Measurements from ENCODE around the gene PPFIBP2.

PPFIBP2 gene

DNA sequence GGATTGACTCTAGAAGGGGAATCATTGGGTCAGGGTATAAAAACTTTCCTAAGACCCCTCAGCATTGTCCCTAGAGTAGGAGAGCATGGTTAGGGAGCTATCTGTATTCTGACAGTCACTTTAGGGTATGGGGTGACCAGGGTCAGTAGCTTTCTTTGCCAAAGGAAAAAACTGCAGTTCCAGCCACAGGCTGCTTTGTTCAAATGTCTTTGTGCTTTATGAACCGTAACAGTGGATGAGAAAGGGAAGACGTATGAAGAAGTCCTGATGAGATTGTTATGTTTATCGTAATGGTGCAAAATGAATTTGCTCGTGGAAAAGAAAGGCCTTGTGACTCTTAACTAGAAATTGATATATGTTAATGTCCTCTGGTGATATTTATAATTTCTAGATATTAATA, 129.5 kb downstream of the PPFIBP2 start:
- TF ChIP-seq, protein P1, sequence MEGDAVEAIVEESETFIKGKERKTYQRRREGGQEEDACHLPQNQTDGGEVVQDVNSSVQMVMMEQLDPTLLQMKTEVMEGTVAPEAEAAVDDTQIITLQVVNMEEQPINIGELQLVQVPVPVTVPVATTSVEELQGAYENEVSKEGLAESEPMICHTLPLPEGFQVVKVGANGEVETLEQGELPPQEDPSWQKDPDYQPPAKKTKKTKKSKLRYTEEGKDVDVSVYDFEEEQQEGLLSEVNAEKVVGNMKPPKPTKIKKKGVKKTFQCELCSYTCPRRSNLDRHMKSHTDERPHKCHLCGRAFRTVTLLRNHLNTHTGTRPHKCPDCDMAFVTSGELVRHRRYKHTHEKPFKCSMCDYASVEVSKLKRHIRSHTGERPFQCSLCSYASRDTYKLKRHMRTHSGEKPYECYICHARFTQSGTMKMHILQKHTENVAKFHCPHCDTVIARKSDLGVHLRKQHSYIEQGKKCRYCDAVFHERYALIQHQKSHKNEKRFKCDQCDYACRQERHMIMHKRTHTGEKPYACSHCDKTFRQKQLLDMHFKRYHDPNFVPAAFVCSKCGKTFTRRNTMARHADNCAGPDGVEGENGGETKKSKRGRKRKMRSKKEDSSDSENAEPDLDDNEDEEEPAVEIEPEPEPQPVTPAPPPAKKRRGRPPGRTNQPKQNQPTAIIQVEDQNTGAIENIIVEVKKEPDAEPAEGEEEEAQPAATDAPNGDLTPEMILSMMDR (conservative IDR thresholded peaks at IDR 0.05; ENCODE audit: low read depth, low read length), result no peak
- no peak for DNase-seq (ENCODE audit: low read depth)
- H3K4me3 ChIP-seq (ENCODE audit: low read length), result no peak overlapping the region

DNA sequence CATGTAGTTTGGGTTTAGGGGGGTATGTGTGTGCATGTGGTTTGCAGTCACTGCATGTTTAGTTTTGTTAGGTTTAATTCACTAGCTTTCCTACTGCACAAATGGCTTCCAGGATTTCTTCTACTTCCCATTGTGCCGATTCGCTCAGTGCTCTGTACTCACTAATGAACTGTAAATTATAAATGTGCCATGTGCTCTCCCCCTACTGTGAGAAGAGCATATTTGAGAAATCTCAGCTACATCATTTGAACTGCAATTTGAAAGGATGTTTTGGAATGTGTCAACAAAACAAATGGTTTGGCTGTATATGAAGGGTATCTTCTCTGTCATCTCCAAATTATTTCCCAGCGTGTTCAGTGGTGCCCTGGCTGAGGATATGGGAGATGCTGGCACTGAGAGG, 131.4 kb downstream of the PPFIBP2 start:
- H3K4me3 ChIP-seq (ENCODE audit: low read length), result no peak overlapping the region
- TF ChIP-seq, protein P1 (conservative IDR thresholded peaks at IDR 0.05; ENCODE audit: low read depth, low read length), result no peak
- no peak for DNase-seq (ENCODE audit: low read depth)

DNA sequence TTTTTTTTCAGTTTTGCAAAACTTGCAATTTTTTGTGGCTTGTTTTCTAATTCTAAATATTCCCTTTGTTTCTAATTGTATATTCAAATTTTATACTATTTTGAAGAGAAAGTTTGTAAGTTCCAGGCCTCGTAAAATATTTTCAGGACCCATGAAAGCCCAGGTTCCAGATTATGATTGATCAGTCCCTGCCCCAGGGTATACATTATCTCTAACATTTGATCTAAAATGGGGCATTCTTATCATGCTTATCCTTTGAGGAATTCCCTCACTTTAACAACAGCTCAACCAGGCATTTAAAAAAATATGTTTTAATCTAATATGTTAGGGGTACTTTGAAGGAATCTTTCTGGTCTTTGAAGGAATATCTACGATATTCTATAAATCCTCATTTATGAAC, 133.1 kb downstream of the PPFIBP2 start:
- no peak for DNase-seq (ENCODE audit: low read depth)
- TF ChIP-seq, protein P1 (conservative IDR thresholded peaks at IDR 0.05; ENCODE audit: low read depth, low read length), result no peak
- no peak overlapping the region for H3K4me3 ChIP-seq (ENCODE audit: low read length)

DNA sequence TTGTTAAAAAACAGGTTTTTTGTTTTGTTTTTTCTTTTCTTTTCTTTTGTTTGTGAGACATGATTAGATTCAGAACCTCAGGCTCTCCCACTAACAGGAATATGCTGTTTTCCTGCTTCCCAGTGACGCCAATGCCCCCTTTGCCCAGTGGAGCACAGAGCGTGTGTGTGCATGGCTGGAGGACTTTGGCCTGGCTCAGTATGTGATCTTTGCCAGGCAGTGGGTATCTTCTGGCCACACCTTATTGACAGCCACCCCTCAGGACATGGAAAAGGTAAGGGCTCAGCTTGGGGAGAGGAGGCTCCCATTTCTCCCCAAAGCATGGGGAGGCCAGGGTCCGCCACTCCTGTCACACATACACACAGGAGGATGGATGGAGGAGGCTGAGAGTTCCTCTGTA, 134.5 kb downstream of the PPFIBP2 start:
- no peak overlapping the region for H3K4me3 ChIP-seq (ENCODE audit: low read length)
- TF ChIP-seq, protein P1 (conservative IDR thresholded peaks at IDR 0.05; ENCODE audit: low read depth, low read length), result no peak
- no peak for DNase-seq (ENCODE audit: low read depth)

DNA sequence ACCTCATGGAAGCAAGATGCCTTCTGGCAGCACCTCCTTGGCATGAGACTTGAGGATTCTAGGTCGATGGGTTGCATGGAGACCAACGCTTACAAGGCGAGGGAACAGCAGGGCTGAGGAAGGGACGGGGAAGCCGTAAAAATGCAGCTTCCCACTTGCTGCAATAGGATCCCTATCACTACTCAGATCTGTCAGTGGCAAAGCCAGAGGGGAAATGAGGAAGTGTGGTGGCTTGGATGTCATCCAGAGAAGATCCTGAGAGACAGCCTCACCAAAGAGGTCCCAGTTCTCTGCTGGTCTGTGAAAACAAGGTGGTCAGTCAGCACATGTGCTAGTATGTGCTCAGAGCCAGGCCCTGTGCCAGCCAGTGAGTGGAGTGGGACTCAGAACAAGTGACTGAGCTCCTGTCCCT, 137.3 kb downstream of the PPFIBP2 start:
- no peak for DNase-seq (ENCODE audit: low read depth)
- TF ChIP-seq, protein P1 (conservative IDR thresholded peaks at IDR 0.05; ENCODE audit: low read depth, low read length), result no peak
- H3K4me3 ChIP-seq (ENCODE audit: low read length), result no peak overlapping the region

DNA sequence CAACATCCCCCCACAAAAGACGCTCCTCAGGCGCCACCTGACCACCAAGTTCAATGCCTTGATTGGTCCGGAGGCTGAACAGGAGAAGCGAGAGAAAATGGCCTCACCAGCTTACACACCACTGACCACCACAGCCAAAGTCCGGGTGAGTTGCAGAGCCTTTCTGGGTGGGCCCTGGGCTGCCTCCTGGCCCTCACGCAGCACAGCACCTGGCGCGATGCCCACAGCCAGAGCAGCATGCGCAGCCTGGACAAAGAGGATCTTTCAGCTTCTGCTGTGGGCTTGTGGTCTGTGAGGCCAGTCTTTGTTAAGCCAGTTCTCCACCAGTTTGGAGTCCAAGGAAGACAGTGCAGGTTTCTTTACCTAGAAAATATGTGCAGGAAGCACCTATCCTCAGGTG, 137.9 kb downstream of the PPFIBP2 start:
- DNase-seq (ENCODE audit: low read depth), result no peak
- H3K4me3 ChIP-seq (ENCODE audit: low read length), result no peak overlapping the region
- TF ChIP-seq, protein P1 (conservative IDR thresholded peaks at IDR 0.05; ENCODE audit: low read depth, low read length), result no peak

DNA sequence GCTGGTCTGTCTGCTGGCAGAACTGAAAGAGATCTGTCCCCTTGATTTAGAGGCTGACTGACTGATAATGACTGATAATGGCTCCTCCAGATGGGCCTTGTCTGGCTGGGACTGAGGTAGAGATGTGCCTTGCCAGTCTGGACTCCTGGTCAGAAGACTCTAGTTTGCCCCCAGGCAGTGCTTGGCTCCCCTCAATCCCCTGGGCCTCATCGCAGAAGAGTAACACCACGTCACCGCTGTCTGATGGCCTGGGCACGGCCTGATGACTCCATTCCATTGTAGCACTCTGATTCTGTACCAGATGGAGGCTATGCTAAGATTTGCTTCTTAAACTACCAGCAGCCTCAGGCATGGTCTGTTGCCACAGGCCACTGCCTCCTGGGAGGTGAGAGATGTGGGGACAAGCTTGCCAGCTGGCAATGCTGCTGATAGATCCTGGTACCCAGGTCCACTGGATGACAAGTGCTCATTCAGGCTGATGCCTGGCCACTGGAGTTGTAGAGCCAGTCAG, 140.5 kb downstream of the PPFIBP2 start:
- DNase-seq (ENCODE audit: low read depth), result no peak
- H3K4me3 ChIP-seq (ENCODE audit: low read length), result no peak overlapping the region
- TF ChIP-seq, protein P1 (conservative IDR thresholded peaks at IDR 0.05; ENCODE audit: low read depth, low read length), result no peak
